Measurements from ENCODE around the gene KRT3.

Gene KRT3

DNA sequence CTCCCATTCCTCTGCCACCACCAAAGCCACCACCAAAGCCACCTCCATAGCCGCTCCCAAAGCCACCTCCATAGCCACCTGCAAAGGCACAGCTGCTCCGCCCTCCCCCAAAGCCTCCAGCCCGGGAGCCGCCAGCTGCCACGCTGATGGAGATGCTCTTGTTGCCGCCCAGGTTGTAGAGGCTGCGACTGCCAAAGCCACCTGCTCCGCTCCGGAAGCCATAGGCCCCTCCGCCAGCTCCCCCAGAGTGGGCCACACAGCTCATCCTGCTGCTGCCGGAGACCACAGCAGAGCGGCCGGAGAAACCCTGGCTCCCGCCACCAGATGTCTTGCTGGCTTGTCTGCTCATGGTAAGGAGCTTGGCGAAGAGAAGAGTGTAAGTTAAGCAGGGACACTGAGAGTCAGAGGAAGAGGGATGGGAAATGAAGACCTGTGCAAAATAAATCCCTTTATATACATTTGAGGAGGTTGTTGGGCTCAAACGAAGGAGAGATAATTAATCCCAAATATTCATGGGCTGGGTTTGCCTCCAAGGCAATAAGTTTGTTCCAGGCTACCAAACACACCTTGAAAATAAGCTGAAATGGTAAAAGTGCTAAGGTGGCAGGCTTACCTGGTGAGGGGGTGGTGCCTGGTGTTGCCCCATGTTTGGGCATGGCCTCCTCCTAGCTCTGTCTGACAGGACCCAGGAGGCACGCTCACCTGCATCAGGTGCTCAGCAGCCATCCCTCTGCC is at the start of gene KRT3:
KRT3 (minus strand) TSS at position 424 of the 735 bp plus-strand sequence; CDS start at position 349, 75 bp downstream.
- DNase-seq, result no peak

DNA sequence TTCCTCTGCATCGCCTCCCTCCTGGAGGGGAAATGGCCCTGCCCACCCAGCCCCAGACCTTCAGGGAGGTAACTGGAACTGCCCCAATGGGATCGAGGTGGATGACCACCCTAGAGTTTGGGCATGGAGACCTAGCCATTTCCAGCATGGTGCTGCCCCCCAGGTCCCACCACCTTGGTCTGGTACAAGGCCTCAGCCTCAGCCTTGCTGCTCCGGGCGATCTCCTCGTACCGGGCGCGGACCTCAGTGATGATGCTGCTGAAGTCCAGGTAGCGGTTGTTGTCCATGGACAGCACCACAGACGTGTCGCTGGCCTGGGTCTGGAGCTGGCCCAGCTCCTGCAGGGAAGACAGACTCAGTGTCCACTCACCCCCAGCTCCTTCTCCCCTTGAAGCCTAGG is 48.5 kb upstream of the KRT3 start:
- no peak for DNase-seq

- no peak for DNase-seq
Observed at GRCh38 chr12:52839436-52840105, 43.7 kb upstream of the KRT3 start.

DNA sequence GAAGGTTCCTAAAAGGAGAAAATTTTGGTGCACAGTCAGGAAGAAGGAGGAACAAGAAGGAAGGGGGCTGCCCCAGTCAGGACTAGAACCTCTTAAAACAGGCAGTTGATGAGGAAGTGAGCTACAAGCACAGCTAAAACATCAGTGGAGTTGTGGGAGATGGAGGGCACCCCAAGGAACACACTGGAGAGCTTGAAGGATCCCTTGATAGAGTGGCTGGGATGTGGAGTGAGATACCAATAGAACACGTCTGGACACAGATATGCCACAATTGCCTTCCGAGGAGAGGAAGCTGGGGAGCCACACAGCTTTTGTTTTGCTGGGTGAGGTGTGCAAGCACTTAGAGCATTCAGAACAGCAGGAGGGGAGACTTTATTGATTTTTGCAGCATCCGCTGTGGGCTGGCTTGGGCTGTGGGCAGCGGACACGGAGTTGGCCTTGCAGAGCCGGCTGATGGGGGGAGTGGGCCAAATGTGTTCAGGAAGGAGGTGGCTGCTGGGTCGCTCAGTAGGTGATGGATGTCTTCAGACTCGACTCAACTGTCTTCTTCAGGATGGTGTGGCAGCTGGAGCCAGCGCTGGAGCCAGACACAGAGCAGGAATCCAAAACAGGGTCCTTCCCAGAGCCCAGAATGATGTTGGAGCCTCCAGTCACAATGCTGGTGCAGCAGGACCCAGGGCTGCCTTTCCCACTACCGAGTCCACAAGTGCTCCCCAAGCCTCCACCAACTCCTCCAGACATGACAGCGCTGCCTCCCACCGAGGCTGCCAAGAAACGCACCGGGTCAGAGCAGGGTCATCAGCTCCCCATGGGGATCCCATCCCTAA is 42.9 kb upstream of the KRT3 start:
- DNase-seq, result no peak

DNA sequence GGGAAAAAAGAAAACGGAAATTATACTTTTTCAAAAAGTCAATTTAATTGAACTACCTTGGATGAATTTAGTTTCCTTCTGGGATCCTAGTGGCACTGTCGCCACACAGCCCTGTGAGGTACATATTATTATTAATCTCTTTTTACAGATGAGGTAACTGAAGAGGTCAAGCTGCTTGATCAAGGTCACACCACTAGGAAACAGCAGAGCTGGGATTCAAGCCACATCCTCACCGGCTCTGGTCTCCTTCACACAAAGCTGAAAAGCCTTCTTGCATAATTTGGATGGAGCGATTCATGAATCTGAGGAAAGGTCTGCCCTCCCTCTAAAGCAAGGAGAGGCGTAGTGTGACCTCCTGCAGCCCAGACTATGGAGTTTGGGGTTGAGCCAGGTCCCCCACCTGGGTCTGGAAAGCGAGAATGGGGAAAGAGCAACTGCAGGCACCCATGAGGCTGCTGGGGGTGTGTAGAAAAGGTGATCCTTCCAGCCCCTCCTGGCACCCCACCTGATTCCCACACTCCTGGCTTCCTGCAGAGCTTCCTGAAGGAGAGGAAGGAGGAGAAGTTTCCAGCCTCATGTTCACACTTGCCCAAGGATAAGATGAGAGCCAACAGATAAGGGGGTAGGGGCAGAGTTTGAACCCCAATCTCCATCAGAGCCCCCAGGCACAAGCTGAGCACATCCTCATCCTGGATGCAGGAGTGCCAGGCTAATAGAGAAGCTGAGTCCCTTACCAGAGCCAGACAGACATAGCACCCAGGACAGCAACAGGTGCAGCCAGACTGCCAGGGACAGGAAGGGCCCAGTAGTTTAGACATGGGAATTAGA is 42.1 kb upstream of the KRT3 start:
- no peak for DNase-seq

DNA sequence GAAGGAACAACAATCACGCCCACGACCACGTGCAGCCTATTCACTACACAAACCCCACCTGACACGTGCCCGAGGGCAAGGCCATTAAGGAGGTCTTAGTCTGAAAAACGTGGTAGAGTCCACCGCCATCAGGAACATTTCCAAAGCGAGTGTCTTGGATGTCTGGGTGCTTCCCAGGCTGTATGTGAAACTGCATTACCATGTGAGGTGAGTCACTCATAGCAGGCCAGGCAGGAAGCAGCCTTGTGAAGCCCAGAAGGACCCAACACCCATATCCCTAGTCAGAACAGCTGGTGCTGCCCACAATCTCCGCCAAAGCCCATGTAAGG is 41.5 kb upstream of the KRT3 start:
- DNase-seq, result no peak

DNA sequence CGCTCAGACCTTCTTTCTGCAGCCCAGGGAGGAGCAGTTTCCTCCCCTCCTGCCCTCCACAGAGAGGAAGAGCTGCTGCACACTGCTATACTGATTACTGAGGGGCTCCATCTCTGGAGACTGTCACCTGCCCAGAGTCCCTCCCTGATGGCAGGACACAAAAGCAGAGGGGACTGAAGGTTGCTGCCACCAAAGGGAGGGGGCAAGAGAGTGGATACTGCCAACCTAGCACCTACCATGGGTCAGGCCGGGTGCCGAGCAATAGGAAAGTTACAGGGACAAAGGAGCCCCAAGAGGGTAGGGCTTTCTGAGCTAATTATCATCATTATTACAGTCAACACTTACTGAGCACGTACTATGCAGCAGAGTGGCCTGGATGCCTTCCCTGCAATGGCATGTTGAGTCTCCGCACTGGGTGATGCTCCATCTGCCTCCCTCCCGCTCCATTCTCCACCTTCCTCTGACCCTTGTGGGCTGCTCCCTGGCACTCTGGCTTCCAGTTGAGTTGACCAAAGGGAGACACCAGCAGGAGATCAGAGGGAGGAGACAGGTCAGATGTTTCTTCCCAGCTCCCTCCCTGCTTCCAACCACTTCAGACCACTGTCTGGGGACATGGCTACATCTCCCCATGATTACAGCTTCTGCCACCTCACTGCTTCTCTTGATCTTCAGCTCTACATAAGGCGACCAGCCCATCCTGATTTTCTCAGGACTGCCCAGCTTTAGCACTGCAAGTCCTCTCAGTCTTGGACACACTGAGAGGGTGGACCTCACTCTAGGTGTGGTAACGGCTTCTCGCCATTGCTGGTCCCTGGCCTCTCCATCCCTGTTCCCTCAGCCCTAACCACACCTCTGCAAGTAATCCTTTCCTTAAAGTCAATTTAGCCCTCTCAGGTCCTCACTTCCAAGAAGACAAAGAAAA is 40.8 kb upstream of the KRT3 start:
- DNase-seq, result no peak

DNA sequence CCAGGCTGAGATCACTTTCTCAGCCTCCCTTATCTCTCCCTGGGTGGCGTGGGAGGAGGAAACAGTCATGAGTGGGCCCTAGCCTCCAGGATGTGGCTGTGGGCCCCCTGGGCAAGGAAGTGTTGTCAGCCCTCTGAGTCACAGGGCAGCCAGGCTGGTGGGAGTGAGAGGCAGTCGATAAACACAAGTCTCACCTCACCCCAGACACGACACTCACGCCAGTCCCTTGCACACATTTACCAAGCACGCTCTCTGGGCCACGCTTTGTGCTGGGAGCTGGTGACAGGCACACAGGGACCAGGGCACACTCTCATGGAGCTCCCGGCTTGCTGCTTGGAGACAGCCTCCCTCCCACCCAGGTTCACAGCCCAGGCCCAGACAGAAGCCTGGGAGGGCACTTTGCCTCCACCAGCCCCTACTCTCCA is 40.1 kb upstream of the KRT3 start:
- DNase-seq, result no peak

DNA sequence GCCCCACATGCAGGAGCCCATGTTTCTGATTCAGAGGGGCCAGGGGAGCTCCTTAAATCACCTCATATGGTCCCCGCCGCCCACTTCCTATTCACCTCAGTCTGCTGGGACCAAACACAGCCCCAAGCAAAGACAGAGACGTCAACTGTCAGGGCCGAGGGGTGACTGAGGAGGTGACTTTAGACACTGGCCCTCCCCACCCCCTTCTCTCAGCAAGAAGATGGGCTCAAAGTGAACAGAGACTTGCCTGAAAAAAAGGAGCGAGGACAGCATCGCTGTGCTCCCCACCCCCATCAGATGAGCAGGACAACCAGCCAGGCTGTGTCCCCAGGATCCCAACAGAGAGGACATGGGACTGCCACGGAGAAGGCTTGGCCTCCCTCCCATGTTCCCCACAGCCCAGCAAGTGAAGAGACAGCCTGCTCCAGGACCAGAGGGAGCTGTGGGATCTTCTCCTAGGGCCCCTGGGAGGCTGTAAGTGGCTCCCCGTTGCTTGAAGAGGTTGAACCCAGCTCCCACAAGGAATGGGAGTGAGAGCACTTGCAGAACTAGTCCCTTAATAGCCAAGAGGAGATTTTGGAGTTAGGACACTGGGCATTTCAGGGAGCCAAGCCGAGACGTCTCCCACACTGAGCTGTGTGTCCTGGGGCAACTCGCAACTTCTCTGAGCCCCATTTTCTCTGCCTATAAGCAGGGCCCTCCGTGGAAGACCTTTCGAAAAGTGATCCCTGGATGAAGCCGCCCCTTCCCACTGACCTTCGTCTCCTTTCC is 39.5 kb upstream of the KRT3 start:
- no peak for DNase-seq

DNA sequence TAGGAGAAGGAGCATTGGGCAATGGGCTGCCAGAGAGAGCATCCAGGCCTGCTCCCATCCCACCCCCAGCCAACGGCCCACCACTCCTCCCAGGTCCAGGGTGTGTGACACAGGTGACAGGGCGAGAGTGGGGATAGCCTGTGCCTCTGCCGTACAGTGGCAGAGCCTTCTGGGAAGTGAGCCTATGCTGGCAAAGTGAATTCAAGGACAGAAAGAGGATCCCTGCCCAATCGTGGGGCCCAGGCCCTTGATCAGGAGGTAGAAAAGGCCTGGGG is 38.7 kb upstream of the KRT3 start:
- no peak for DNase-seq

- no peak for DNase-seq
Observed at GRCh38 chr12:52833922-52834726, 38.2 kb upstream of the KRT3 start, which contains the start of gene KRT79. KRT79 (minus strand) TSS chr12:52834311; CDS start chr12:52834260, 51 bp downstream.

DNA sequence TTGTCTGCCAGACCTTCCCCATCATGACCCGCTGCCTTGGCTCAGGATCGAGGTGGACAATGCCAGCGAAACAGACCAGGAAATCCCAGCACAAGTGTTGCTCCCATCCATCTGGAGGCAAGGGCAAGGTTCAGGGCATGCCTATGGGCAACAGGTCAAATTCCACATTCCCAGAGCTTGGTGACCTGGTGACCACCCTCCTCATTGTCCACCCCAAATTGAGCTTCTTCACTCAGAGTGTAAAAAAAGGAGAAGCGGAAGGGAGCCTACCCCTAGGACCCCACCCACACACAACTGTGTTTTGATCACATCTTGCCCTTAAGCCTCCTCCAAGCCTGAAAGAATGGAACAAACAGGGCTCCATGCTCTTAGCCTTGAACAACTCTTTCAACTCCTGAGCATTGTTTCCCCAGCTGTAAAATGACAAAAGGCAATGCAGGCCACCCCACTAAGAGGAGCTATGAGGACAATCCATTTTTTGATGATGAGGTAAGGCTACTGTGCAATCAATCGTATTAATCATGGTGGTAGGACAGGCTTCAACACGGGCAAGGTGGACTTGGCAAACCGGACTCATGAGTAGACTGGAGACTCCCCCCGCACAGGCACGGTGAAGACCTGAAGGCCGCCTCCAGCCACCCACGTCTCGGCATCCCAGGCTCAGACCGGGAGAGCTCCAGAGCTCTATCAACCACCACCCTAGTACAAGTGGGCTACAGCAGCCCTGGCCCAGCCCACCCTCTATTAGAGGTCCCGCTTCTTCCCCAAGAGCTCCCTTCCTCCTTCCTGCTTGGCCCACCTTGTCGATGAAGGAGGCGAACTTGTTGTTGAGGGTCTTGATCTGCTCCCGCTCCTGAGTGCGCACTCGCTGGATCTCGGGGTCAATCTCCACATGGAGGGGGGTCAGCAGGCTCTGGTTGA is 37.3 kb upstream of the KRT3 start:
- DNase-seq, result no peak

DNA sequence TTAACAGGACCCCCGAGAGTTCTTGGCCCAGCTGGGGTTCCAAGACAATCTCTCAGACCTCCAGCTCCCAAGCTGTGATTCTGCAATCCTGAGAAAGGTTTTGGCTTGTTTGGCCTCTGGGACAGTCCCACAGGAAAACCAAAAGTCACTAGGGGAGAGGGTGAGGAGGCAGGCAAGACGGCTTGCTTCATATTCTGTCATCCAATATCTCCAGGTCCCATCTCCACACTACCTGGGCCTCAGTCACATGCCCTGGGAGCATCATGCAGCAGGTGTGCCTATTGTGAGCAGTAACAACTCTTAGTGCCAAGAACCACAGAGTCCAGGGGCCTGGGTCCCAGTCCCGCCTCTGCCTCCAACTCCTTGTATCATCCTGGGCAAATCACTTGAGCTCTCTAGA is 36.5 kb upstream of the KRT3 start:
- no peak for DNase-seq

- no peak for DNase-seq
Observed at GRCh38 chr12:52831251-52831650, 35.3 kb upstream of the KRT3 start.

DNA sequence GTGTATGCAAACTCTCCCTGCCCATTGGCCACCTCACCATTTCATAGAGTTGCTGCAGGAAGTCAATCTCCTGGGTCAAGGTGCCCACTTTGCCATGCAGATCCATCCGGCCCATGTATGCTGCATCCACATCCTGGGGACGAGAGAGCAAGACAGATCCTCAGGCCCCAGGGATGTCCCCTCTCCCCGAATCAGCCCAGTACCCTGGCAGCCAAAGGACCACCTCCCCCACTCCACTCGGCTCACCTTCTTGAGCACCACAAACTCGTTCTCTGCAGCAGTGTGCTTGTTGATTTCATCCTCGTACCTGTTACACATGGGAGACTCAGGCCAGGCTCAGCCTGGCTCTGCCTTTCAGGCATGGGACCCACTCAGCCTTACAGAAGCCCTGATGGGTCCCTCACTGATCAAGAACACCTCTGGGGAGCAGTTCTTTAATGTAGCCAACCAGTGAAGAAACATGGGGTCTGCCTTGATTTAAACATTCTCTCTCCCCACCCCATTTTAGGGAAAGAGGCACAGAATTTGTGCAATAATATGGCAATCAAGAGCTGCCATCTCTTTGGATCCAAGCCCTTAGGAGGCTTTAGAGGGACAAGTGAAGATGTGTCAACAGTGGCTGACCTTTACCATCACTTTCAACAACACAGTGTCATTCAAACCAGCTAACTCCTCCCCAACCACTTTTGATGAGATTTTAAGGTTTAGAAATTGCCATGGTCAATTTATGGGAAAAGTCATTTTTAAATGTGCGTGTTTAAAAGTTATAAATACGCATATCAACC is 34.3 kb upstream of the KRT3 start:
- no peak for DNase-seq

- DNase-seq, result no peak
Observed at GRCh38 chr12:52828591-52829021, 32.7 kb upstream of the KRT3 start.

DNA sequence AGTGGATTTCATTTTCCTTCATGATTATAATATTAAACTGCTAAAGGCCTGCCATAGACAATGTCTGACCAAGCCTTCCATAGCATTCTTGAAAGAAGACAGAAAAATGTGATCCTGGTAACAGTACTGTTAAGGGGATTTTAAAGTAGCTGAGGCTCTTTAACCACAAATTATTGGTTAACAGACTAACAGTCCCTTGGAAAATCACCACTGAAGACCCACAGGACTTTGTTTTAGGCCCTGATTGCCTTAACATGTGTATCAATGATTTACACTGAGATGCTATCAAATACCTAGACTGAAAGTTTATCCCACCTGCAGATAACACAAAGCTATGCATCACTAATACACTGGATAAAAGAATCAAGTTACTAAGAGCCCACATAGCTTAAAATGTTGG is 32.2 kb upstream of the KRT3 start:
- no peak for DNase-seq

GRCh38 chr12:52827499-52828090 is 31.7 kb upstream of the KRT3 start:
- no peak for DNase-seq
